K562 treated with DMSO at 1 percent for 4 hours (cell line): Measurements from ENCODE around the gene TPPP3. TPM values are rescaled to one million over a fixed set of nuclear protein-coding genes. Genes with fewer than 3 reads are reported as not detected.

Source experiments
- total RNA-seq: library from RNA; unstranded; fragments of 300-600 nt; gene quantifications from 2 replicates; pipeline ENCODE4 v1.2.3, GENCODE V29; 2022; ENCODE audit not compliant: insufficient read depth

Gene TPPP3
- total RNA-seq, result not detected in 2 replicates

DNA sequence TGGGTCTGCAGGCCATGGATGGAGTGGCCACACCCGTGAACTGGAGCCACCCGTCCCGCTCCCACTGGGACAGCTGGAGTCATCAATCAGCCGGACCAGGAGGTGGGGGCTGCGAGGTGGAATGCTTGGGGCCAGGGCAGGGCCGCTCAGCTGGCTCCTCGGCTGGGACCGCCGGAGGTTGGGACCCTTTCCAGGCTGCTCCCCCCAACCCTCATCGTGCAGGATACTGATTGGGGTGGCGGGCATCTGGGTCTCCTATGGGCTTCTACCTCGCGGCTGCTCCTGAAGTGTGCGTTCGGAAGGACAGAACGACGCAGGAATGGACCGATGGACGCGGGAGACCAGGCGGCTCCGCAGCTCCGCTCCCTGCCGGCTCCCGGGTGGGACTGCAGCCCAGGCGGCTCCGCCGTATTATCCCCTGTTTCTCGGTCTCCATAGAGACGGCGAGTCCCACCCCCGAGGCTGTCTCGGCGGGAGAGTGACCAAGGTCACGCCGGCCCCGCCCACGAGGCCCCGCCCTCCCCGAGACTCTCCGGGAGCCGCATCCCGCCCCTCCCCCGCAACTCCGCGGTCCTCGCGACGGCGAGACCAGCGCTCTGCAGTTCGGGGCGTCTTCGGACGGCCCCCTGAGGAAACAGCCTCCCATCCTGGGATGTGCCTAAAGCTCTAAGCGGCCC is at the start of gene TPPP3:
TSS of gene TPPP3 (minus strand) at position 388 of the 677 bp plus-strand sequence. CDS start 2,387 bp downstream, outside the sequence.

DNA sequence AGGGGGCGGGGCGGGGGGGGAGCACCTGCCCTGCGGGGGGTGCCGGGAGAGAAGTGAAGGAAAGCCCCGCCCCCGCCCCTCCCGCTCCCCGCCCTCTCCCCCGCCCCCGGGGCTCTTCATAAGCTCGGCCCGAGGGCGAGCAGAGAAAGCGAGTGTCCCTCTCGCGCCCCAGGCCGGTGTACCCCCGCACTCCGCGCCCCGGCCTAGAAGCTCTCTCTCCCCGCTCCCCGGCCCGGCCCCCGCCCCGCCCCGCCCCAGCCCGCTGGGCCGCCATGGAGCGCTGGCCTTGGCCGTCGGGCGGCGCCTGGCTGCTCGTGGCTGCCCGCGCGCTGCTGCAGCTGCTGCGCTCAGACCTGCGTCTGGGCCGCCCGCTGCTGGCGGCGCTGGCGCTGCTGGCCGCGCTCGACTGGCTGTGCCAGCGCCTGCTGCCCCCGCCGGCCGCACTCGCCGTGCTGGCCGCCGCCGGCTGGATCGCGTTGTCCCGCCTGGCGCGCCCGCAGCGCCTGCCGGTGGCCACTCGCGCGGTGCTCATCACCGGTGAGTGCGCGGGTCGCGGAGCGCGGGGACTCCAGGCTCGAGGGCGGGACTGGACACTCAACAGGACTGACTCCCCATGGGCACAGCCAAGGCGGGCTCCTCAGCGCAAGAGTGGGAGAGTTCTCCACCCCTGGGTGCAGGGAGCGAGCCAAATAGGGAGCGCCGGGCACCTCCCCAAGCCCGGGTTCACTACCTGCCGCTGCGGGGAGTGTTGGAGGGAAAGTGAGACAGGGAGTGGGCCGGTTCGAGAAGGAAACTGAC is 37.9 kb upstream of the TPPP3 start, which contains the start of gene HSD11B2:
TSS of gene HSD11B2 (plus strand) at position 145 of the 798 bp plus-strand sequence. CDS start at position 273, 128 bp downstream.

DNA sequence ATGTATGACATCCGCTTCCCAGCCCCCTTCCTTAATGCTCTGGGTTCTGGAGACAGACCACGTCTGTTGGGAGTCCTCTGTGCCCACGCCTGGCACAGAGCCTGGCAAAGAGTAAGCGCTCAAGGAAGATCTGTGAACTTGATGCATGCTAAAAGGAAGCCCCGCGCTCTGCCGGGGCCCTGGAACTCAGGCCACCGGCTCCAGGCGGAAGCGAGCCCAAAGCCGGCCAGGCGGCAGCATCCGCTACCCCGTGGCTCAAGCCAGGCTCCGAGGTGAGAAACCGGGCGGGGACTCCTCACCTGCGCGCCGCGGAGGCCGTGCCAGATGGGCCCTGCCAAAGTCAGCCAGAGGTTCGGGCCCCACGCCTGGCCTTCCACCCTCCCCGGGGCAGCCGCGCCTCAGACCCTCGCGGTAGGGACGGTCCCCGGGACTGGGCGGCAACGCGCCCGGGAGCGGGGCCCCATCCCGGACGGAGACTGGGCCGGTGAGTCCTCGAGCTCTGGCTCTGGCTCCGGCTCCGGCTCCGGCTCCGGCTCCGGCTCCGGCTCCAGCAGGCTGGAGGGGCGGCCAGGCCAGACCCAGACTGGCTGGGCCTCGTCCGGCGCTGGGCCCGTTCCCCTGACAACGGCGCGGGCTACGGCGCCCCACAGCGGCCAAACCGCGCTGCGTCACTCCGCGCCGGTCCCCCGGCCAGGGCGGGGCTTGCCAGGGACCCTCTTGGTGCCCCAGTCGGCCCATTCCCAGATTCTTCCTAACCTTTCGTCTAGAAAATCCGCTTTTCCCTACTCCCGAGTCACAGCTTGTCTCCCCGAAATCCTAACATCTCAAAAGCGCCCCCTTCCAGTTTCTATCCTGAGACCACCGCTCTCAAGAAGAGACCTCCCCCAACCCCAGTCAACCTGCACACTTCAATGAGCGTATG is 22.8 kb upstream of the TPPP3 start, which contains the start of gene ZDHHC1:
TSS of gene ZDHHC1 (minus strand) at position 606 of the 922 bp plus-strand sequence. CDS start 8,702 bp downstream, outside the sequence.

Other genes with a start within 250 kb of the TPPP3 start
- 3.7 and 5.6 TPM in 2 replicates for gene B3GNT9, start 242.5 kb downstream of the TPPP3 start, total RNA-seq
- gene TRADD, start 233.6 kb downstream of the TPPP3 start, total RNA-seq, result 28.0 and 33.7 TPM in 2 replicates
- 9.0 and 16.6 TPM in 2 replicates for gene FBXL8, start 233.5 kb downstream of the TPPP3 start, total RNA-seq
- gene HSF4, start 228.8 kb downstream of the TPPP3 start, total RNA-seq, result 14.8 and 26.3 TPM in 2 replicates
- 15.7 and 20.6 TPM in 2 replicates for gene NOL3, start 223.0 kb downstream of the TPPP3 start, total RNA-seq
- gene MATCAP1, start 209.5 kb downstream of the TPPP3 start, total RNA-seq, result 16.8 and 24.9 TPM in 2 replicates
- gene EXOC3L1, start 203.4 kb downstream of the TPPP3 start, total RNA-seq, result not detected in 2 replicates
- gene E2F4, start 201.3 kb downstream of the TPPP3 start, total RNA-seq, result 82.7 and 87.6 TPM in 2 replicates
- 1.6 and 4.3 TPM in 2 replicates for gene ELMO3, start 194.4 kb downstream of the TPPP3 start, total RNA-seq
- gene TMEM208, start 166.4 kb downstream of the TPPP3 start, total RNA-seq, result 57.9 and 64.8 TPM in 2 replicates
- 45.2 and 50.9 TPM in 2 replicates for gene FHOD1, start 146.0 kb downstream of the TPPP3 start, total RNA-seq
- 1.8 and 2.0 TPM in 2 replicates for gene SLC9A5, start 144.5 kb downstream of the TPPP3 start, total RNA-seq
- 29.4 and 39.8 TPM in 2 replicates for gene PLEKHG4, start 114.0 kb downstream of the TPPP3 start, total RNA-seq
- 0.15 TPM in 1 of 2 replicates, not detected in the other for gene KCTD19, start 66.8 kb downstream of the TPPP3 start, total RNA-seq
- 0.30 TPM in 1 of 2 replicates, not detected in the other for gene LRRC36, start 66.7 kb downstream of the TPPP3 start, total RNA-seq
- gene ZDHHC1, start 23.0 kb upstream of the TPPP3 start, total RNA-seq, result not detected in 2 replicates
- gene HSD11B2, start 37.6 kb upstream of the TPPP3 start, total RNA-seq, result not detected in 2 replicates
- gene ATP6V0D1, start 87.7 kb upstream of the TPPP3 start, total RNA-seq, result 148 and 171 TPM in 2 replicates
- not detected in 2 replicates for gene AGRP, start 90.0 kb upstream of the TPPP3 start, total RNA-seq
- gene RIPOR1, start 135.3 kb upstream of the TPPP3 start, total RNA-seq, result 13.2 and 15.5 TPM in 2 replicates
- 25.4 and 34.1 TPM in 2 replicates for gene CTCF, start 169.0 kb upstream of the TPPP3 start, total RNA-seq